HepG2 (cell line): ENCODE measurements around the gene NT5C3B. TPM values are rescaled to one million over a fixed set of nuclear protein-coding genes. Genes with fewer than 3 reads are reported as not detected.

Experiments
- ARNTL ChIP-seq: sonication (generic); formaldehyde crosslinking; IDR thresholded peaks from 2 replicates; pipeline ENCODE4 v1.4.0; 2020; ENCODE audit warnings: mild to moderate bottlenecking, missing genetic modification reagents
- BCL6 ChIP-seq: IDR thresholded peaks from 2 replicates; pipeline ENCODE4 v1.6.1; 2016; ENCODE audit warnings: missing genetic modification reagents, missing compliant biosample characterization
- CENPT ChIP-seq: sonication (generic); formaldehyde crosslinking; IDR thresholded peaks from 2 replicates; pipeline ENCODE4 v1.8.0; 2022; ENCODE audit warnings: low read depth, mild to moderate bottlenecking, moderate library complexity, missing genetic modification reagents
- DNMT1 ChIP-seq: sonication (generic); formaldehyde crosslinking; IDR thresholded peaks from 2 replicates; pipeline ENCODE4 v1.5.1; 2020; ENCODE audit warnings: mild to moderate bottlenecking, missing genetic modification reagents
- GABPA ChIP-seq, 2 experiments: IDR thresholded peaks; 2 replicates each; pipeline ENCODE4 v1.6.1; 2011 to 2016; ENCODE audit warnings: low read depth in 2 of 2, low read length in 1 of 2, missing biosample characterization in 1 of 2, missing genetic modification characterization in 1 of 2
- HNRNPLL ChIP-seq: fragments of 200-400 bp; formaldehyde crosslinking; IDR thresholded peaks from 2 replicates; pipeline ENCODE4 v1.6.1; 2017; ENCODE audit warnings: mild to moderate bottlenecking, low read depth, low read length; ENCODE audit not compliant: poor library complexity, severe bottlenecking
- KLF12 ChIP-seq: sonication (generic); formaldehyde crosslinking; IDR thresholded peaks from 2 replicates; pipeline ENCODE4 v1.4.0; 2020; ENCODE audit warnings: missing genetic modification reagents, borderline replicate concordance
- PAF1 ChIP-seq: IDR thresholded peaks from 2 replicates; pipeline ENCODE4 v1.6.1; 2016; ENCODE audit warnings: missing genetic modification reagents, missing compliant biosample characterization
- PATZ1 ChIP-seq: sonication (generic); formaldehyde crosslinking; IDR thresholded peaks from 2 replicates; pipeline ENCODE4 v1.4.0; 2020; ENCODE audit warnings: missing genetic modification reagents
- SIN3B ChIP-seq: fragments of 150-350 bp; IDR thresholded peaks from 2 replicates; pipeline ENCODE4 v1.6.1; 2014; ENCODE audit warnings: low read length
- SNRNP70 ChIP-seq: fragments of 200-400 bp; formaldehyde crosslinking; IDR thresholded peaks from 2 replicates; pipeline ENCODE4 v1.6.1; 2017; ENCODE audit warnings: mild to moderate bottlenecking, low read depth, low read length, moderate library complexity
- SOX5 ChIP-seq: IDR thresholded peaks from 2 replicates; pipeline ENCODE4 v1.6.1; 2016; ENCODE audit warnings: borderline replicate concordance
- SP1 ChIP-seq, 2 experiments: fragments of 450-650 bp in 1 of 2; sonication (generic) in 1 of 2; formaldehyde crosslinking in 1 of 2; IDR thresholded peaks; 2 replicates each; pipeline versions ENCODE4 v1.4.0 to v1.6.1; 2016 to 2020; ENCODE audit warnings: missing genetic modification reagents in 1 of 2
- TBL1XR1 ChIP-seq: fragments of 150-350 bp; IDR thresholded peaks from 2 replicates; pipeline ENCODE4 v1.6.1; 2014; ENCODE audit warnings: borderline replicate concordance, low read length; ENCODE audit not compliant: partially characterized antibody
- THAP11 ChIP-seq: IDR thresholded peaks from 2 replicates; pipeline ENCODE4 v1.6.1; 2016; ENCODE audit warnings: missing biosample characterization, missing genetic modification reagents
- ZNF138 ChIP-seq: sonication (generic); formaldehyde crosslinking; IDR thresholded peaks from 2 replicates; pipeline ENCODE4 v1.5.0; 2020; ENCODE audit warnings: mild to moderate bottlenecking, low read depth, missing genetic modification reagents
- ZNF350 ChIP-seq: sonication (generic); formaldehyde crosslinking; IDR thresholded peaks from 2 replicates; pipeline ENCODE4 v1.4.0; 2020; ENCODE audit warnings: mild to moderate bottlenecking, low read depth, missing genetic modification reagents, borderline replicate concordance
- ZNF414 ChIP-seq: sonication (generic); formaldehyde crosslinking; IDR thresholded peaks from 2 replicates; pipeline ENCODE4 v1.5.0; 2020; ENCODE audit warnings: missing genetic modification reagents
- polyA plus RNA-seq, 8 experiments: library from polyadenylated mRNA; depleted of rRNA in 3 of 8; stranded (reverse) in 7 of 8; unstranded in 1 of 8; fragments of >200 nt; fragmentation: Illumina TruSeq in 4 of 8; extraction: Trizol in 4 of 8; gene quantifications; 2 replicates each; pipeline versions ENCODE4 v1.2.1 to v1.2.3, GENCODE V29; 2011 to 2016; ENCODE audit warnings: low read depth in 4 of 8, missing spikeins in 1 of 8, mixed read lengths in 1 of 8; ENCODE audit not compliant: insufficient read depth in 1 of 8
- total RNA-seq, 5 experiments: library from RNA; depleted of rRNA; stranded (reverse); fragments of >200 nt; fragmentation: Illumina TruSeq; extraction: Trizol; gene quantifications; 2 replicates each; pipeline ENCODE4 v1.2.3, GENCODE V29; 2016; ENCODE audit warnings: low read depth in 1 of 5
- TF ChIP-seq, protein P1 (sequence below): sonication (generic); formaldehyde crosslinking; IDR thresholded peaks from 2 replicates; pipeline ENCODE4 v1.4.0; 2020; ENCODE audit warnings: missing genetic modification reagents
- TF ChIP-seq, protein P2 (sequence below): sonication (generic); formaldehyde crosslinking; conservative IDR thresholded peaks from 2 replicates; pipeline ENCODE4 v1.8.0; 2022; ENCODE audit warnings: mild to moderate bottlenecking, moderate library complexity, missing genetic modification reagents
- TF ChIP-seq, protein P3 (sequence below): sonication (generic); formaldehyde crosslinking; IDR thresholded peaks from 2 replicates; pipeline ENCODE4 v1.8.0; 2022; ENCODE audit warnings: mild to moderate bottlenecking, missing genetic modification reagents, moderate library complexity

Gene NT5C3B
- total and polyA plus RNA-seq, 2 of the 13 experiments (the other 11 are each of a cell fraction or from before 2014, with no cell fraction given), result 104 to 126 TPM

DNA sequence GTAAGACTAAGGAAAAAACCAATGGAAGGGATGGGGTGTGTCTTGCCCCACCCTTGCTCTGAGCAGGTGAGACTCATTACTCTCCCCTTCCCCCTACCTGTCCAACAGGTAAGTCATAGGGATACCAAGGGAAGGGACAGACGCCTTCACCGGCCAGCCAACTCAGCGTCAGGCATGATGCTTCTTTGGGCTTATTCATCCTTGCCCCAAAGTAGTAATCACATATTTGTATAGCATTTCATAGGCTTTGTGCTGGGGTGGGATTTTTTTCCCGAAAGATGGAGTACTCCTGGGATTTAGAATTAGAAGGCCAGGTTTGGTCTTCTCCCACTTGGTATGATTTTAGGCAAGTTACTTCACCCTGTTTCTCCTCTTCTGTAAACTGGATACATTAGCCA is 49.0 kb downstream of the NT5C3B start (continued):
- TF ChIP-seq BCL6 (no peak), ARNTL (no peak), SOX5 (CRISPR knock-in tag) (0 out of 2 replicates have a peak, but pooled peaks have one; percentile 2), SNRNP70 (no peak), ZNF414 (CRISPR knock-in tag) (0 out of 2 replicates have a peak, but pooled peaks have one; percentile 6), SIN3B (no peak), DNMT1 (CRISPR knock-in tag) (no peak), PATZ1 (CRISPR knock-in tag) (0 out of 2 replicates have a peak, but pooled peaks have one; percentile 3), PAF1 (CRISPR knock-in tag) (no peak), HNRNPLL (no peak), GABPA (IDR thresholded peaks at IDR 0.05; ENCODE audit: low read depth, low read length) (no peak), GABPA (CRISPR knock-in tag; IDR thresholded peaks at IDR 0.05; ENCODE audit: low read depth) (no peak), ZNF138 (no peak), TBL1XR1 (no peak), CENPT (CRISPR knock-in tag) (no peak), ZNF350 (0 out of 2 replicates have a peak, but pooled peaks have one; percentile 6), SP1 (IDR thresholded peaks at IDR 0.05) (no peak), SP1 (CRISPR knock-in tag; IDR thresholded peaks at IDR 0.05) (0 out of 2 replicates have a peak, but pooled peaks have one; percentile 5), KLF12 (CRISPR knock-in tag) (0 out of 2 replicates have a peak, but pooled peaks have one; percentile 14), THAP11 (CRISPR knock-in tag) (0 out of 2 replicates have a peak, but pooled peaks have one; percentile 3)
- TF ChIP-seq, protein P1, sequence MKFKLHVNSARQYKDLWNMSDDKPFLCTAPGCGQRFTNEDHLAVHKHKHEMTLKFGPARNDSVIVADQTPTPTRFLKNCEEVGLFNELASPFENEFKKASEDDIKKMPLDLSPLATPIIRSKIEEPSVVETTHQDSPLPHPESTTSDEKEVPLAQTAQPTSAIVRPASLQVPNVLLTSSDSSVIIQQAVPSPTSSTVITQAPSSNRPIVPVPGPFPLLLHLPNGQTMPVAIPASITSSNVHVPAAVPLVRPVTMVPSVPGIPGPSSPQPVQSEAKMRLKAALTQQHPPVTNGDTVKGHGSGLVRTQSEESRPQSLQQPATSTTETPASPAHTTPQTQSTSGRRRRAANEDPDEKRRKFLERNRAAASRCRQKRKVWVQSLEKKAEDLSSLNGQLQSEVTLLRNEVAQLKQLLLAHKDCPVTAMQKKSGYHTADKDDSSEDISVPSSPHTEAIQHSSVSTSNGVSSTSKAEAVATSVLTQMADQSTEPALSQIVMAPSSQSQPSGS (CRISPR knock-in tag), result no peak
- TF ChIP-seq, protein P2, sequence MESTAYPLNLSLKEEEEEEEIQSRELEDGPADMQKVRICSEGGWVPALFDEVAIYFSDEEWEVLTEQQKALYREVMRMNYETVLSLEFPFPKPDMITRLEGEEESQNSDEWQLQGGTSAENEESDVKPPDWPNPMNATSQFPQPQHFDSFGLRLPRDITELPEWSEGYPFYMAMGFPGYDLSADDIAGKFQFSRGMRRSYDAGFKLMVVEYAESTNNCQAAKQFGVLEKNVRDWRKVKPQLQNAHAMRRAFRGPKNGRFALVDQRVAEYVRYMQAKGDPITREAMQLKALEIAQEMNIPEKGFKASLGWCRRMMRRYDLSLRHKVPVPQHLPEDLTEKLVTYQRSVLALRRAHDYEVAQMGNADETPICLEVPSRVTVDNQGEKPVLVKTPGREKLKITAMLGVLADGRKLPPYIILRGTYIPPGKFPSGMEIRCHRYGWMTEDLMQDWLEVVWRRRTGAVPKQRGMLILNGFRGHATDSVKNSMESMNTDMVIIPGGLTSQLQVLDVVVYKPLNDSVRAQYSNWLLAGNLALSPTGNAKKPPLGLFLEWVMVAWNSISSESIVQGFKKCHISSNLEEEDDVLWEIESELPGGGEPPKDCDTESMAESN (CRISPR knock-in tag), result no peak
- TF ChIP-seq, protein P3, sequence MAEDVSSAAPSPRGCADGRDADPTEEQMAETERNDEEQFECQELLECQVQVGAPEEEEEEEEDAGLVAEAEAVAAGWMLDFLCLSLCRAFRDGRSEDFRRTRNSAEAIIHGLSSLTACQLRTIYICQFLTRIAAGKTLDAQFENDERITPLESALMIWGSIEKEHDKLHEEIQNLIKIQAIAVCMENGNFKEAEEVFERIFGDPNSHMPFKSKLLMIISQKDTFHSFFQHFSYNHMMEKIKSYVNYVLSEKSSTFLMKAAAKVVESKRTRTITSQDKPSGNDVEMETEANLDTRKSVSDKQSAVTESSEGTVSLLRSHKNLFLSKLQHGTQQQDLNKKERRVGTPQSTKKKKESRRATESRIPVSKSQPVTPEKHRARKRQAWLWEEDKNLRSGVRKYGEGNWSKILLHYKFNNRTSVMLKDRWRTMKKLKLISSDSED (CRISPR knock-in tag), result no peak
